ENCODE measurements around the gene OTOGL. TPM values are rescaled to one million over a fixed set of nuclear protein-coding genes. Genes with fewer than 3 reads are reported as not detected.

Gene OTOGL
- polyA plus RNA-seq, 3 donors = not detected

DNA sequence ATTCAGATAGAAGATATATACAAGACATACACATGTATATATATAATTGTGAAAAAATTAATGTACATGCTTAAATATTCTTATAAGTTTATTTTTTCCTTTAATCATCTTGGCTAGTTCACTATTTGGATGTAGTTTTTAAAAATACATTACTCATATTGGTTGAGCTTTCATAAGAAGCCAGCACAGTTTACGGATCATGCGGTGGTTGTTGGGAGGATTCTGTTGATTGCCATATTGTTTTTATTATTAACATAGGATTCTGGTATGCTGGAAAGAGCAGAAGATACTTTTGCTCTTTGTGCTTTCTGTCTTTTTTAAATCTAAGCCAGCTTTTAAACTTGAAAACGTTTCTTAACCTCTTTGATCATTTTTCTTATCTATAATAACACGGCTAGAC is 163.4 kb downstream of the OTOGL start:
- H3K4me1 ChIP-seq (ENCODE audit: control insufficient read depth in 1 of 2, insufficient read depth in 2 of 2, low read length in 2 of 2) = no peaks in the 10 kb centered on the region
- Mint-ChIP-seq H3K36me3 (no peaks in the 10 kb centered on the region), H3K27me3 (ENCODE audit: low read depth in 3 of 3) (peaks cover 0 to 4% (median 0%) of the 10 kb centered on the region in 3 donors), H3K4me1 (no peaks in the 10 kb centered on the region), H3K4me3 (no peak overlapping the region), H3K9me3 (peaks cover 0 to 3% (median 0%) of the 10 kb centered on the region in 7 donors), H3K27ac (peak overlapping the region in 1 of 7 donors; percentile 57)
- no peaks in the 10 kb centered on the region for H3K36me3 ChIP-seq (replicated peaks in 1 of 2; ENCODE audit: control insufficient read depth in 1 of 2, insufficient read depth in 2 of 2, low read length in 2 of 2)
- no peak overlapping the region for H3K4me2 ChIP-seq (replicated peaks; ENCODE audit: extremely low read depth, low read length, poor library complexity, severe bottlenecking)
- H3K9ac ChIP-seq (ENCODE audit: insufficient read depth, low read length, poor library complexity, severe bottlenecking) = no peak overlapping the region
- DNase-seq = no peak
- no peaks in the 10 kb centered on the region for H3K9me3 ChIP-seq (replicated peaks in 1 of 2; ENCODE audit: control insufficient read depth in 1 of 2, insufficient read depth in 1 of 2, low read length in 2 of 2)
- no peak overlapping the region for H3K4me3 ChIP-seq (replicated peaks in 1 of 3; ENCODE audit: low read depth in 2 of 3, low read length in 3 of 3)
- H3K27ac ChIP-seq (ENCODE audit: low read depth in 1 of 2, low read length in 2 of 2) = no peak overlapping the region
- TF ChIP-seq, protein P1, sequence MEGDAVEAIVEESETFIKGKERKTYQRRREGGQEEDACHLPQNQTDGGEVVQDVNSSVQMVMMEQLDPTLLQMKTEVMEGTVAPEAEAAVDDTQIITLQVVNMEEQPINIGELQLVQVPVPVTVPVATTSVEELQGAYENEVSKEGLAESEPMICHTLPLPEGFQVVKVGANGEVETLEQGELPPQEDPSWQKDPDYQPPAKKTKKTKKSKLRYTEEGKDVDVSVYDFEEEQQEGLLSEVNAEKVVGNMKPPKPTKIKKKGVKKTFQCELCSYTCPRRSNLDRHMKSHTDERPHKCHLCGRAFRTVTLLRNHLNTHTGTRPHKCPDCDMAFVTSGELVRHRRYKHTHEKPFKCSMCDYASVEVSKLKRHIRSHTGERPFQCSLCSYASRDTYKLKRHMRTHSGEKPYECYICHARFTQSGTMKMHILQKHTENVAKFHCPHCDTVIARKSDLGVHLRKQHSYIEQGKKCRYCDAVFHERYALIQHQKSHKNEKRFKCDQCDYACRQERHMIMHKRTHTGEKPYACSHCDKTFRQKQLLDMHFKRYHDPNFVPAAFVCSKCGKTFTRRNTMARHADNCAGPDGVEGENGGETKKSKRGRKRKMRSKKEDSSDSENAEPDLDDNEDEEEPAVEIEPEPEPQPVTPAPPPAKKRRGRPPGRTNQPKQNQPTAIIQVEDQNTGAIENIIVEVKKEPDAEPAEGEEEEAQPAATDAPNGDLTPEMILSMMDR (IDR thresholded peaks at IDR 0.05) = no peak
- H3K27me3 ChIP-seq (ENCODE audit: control insufficient read depth in 2 of 2, insufficient read depth in 2 of 2, low read length in 2 of 2) = no peaks in the 10 kb centered on the region
- no peak overlapping the region for H2AFZ ChIP-seq (ENCODE audit: insufficient read depth, low read depth, low read length, poor library complexity, severe bottlenecking)
- intact Hi-C loops (cut with micrococcal nuclease) = no loop called here
- no CpG with 5 or more reads among the region's 4 CpGs for WGBS (ENCODE audit: insufficient coverage)
- H3K79me2 ChIP-seq (ENCODE audit: insufficient read depth, low read length) = no peaks in the 10 kb centered on the region
- no peaks in the 10 kb centered on the region for H4K20me1 ChIP-seq (ENCODE audit: insufficient read depth, low read length)

DNA sequence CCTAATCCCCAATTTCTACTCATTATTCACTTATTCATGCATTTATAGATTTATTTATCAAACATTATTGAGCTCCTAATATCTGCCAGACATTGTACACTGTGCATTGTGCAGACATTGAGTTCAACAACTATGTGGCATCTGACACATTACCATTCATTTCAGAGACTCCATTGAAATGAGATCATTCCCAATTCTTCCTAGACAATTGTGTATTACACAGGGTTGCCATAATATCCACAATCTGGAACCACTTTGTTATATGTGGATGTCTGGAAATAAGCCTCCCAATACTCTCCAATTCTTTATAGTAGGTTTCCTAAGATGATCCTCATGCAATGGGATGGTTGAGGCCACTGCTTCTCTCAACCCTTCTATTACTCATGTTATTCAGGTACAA is 165.0 kb downstream of the OTOGL start:
- H3K79me2 ChIP-seq (ENCODE audit: insufficient read depth, low read length) = no peaks in the 10 kb centered on the region
- no peaks in the 10 kb centered on the region for H3K4me1 ChIP-seq (ENCODE audit: control insufficient read depth in 1 of 2, insufficient read depth in 2 of 2, low read length in 2 of 2)
- DNase-seq = no peak
- TF ChIP-seq, protein P1 (IDR thresholded peaks at IDR 0.05) = no peak
- intact Hi-C loops (cut with micrococcal nuclease) = no loop called here
- no peaks in the 10 kb centered on the region for H3K9me3 ChIP-seq (replicated peaks in 1 of 2; ENCODE audit: control insufficient read depth in 1 of 2, insufficient read depth in 1 of 2, low read length in 2 of 2)
- Mint-ChIP-seq H3K4me3 (no peak overlapping the region), H3K27ac (no peak overlapping the region), H3K36me3 (no peaks in the 10 kb centered on the region), H3K4me1 (no peaks in the 10 kb centered on the region), H3K9me3 (no peaks in the 10 kb centered on the region), H3K27me3 (ENCODE audit: low read depth in 3 of 3) (peaks cover 0 to 4% (median 0%) of the 10 kb centered on the region in 3 donors)
- H4K20me1 ChIP-seq (ENCODE audit: insufficient read depth, low read length) = no peaks in the 10 kb centered on the region
- H2AFZ ChIP-seq (ENCODE audit: insufficient read depth, low read depth, low read length, poor library complexity, severe bottlenecking) = no peak overlapping the region
- no peak overlapping the region for H3K9ac ChIP-seq (ENCODE audit: insufficient read depth, low read length, poor library complexity, severe bottlenecking)
- H3K27ac ChIP-seq (ENCODE audit: low read depth in 1 of 2, low read length in 2 of 2) = no peak overlapping the region
- H3K4me3 ChIP-seq (replicated peaks in 1 of 3; ENCODE audit: low read depth in 2 of 3, low read length in 3 of 3) = no peak overlapping the region
- no peaks in the 10 kb centered on the region for H3K36me3 ChIP-seq (replicated peaks in 1 of 2; ENCODE audit: control insufficient read depth in 1 of 2, insufficient read depth in 2 of 2, low read length in 2 of 2)
- no peaks in the 10 kb centered on the region for H3K27me3 ChIP-seq (ENCODE audit: control insufficient read depth in 2 of 2, insufficient read depth in 2 of 2, low read length in 2 of 2)
- no peak overlapping the region for H3K4me2 ChIP-seq (replicated peaks; ENCODE audit: extremely low read depth, low read length, poor library complexity, severe bottlenecking)
